ENCODE results near the gene PRKCD. TPM values are rescaled to one million over a fixed set of nuclear protein-coding genes. Genes with fewer than 3 reads are reported as not detected.
A peak's percentile ranks its signal among the peaks of the same experiment; 100 is the strongest.

The PRKCD gene
- total RNA-seq, 6 donors from 2014 or later = 57.7 to 116 (median 67.9) TPM

DNA sequence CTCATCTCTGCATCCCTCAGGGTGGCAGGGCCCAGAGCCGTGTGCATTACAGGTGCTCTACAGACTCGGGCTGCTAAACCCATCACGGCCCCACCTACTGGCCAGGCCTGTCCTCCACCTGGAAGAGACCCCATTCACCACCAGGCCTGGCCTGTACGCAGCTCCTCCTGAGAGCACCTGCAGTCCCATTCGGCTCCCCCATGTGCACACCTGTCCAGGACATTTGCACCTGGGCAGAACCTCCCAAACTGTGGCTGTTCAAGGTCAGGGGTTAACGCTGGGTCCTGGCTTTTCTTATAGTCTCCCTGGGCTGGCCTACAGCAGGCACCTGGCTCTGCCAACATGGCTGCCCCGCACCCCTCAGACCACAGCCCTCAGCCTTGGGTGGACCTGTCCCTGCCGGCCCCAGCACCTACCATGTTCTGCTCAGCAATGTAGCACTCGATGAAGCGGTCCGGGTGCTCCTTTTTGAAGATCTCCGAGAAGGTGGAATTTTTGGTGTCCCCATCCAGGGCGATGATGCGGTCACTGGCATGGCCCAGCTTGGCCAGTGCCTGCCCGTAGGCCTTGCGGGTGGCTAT is 69.1 kb downstream of the PRKCD start:
- 87 to 93% methylated on average over 11 to 16 of the region's 16 CpGs for WGBS, 2 donors
- Histone ChIP-seq H3K4me3 (no peak overlapping the region), H3K4me1 (no peaks in the 10 kb centered on the region), H3K27ac (no peak overlapping the region), H3K36me3 (peaks cover 67 to 100% (median 99%) of the 10 kb centered on the region in 4 donors), H3K9me3 (no peaks in the 10 kb centered on the region), H3K27me3 (no peaks in the 10 kb centered on the region)
- ATAC-seq (ENCODE audit: low FRiP score in 2 of 2) (no peak), DNase-seq (no peak)
- TF ChIP-seq POLR2AphosphoS5 (IDR thresholded peaks at IDR 0.05) (no peak), POLR2A (IDR thresholded peaks at IDR 0.05) (no peak), EP300 (IDR thresholded peaks at IDR 0.05) (no peak)
- TF ChIP-seq, protein P1, sequence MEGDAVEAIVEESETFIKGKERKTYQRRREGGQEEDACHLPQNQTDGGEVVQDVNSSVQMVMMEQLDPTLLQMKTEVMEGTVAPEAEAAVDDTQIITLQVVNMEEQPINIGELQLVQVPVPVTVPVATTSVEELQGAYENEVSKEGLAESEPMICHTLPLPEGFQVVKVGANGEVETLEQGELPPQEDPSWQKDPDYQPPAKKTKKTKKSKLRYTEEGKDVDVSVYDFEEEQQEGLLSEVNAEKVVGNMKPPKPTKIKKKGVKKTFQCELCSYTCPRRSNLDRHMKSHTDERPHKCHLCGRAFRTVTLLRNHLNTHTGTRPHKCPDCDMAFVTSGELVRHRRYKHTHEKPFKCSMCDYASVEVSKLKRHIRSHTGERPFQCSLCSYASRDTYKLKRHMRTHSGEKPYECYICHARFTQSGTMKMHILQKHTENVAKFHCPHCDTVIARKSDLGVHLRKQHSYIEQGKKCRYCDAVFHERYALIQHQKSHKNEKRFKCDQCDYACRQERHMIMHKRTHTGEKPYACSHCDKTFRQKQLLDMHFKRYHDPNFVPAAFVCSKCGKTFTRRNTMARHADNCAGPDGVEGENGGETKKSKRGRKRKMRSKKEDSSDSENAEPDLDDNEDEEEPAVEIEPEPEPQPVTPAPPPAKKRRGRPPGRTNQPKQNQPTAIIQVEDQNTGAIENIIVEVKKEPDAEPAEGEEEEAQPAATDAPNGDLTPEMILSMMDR (IDR thresholded peaks at IDR 0.05) = no peak

DNA sequence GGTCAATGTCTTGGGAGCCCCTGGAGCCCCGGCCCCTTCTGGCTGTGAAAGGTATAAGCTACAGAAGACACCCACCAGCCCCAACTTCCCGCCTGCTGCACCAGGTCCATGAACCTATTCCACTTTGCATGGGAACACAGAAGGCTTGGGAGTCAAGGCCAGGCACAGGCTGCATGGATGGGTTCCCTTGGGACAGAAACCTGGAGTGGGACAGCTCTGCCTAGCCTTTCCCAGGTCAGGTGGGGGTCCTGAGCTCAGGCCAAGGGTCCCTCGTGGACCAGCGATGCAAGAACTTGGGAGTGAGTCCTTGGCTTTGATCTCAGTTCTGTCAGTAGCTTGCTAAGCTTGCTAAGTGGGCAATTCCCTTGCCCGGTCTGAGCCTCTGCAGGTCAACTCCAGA is 69.8 kb downstream of the PRKCD start:
- DNase-seq (no peak), ATAC-seq (ENCODE audit: low FRiP score in 2 of 2) (no peak)
- Histone ChIP-seq H3K4me3 (no peak overlapping the region), H3K27ac (no peak overlapping the region), H3K27me3 (no peaks in the 10 kb centered on the region), H3K4me1 (peaks cover under 1 to 5% (median 3%) of the 10 kb centered on the region in 4 donors), H3K9me3 (no peaks in the 10 kb centered on the region), H3K36me3 (peaks cover 61 to 100% (median 98%) of the 10 kb centered on the region in 4 donors)
- WGBS, 2 donors = 97% methylated on average over 5 of the region's 5 CpGs; no CpG with 5 or more reads in 1 of the 2 donors
- TF ChIP-seq POLR2AphosphoS5 (IDR thresholded peaks at IDR 0.05) = no peak
- TF ChIP-seq, protein P1 (IDR thresholded peaks at IDR 0.05) = no peak
- no peak for TF ChIP-seq EP300 (IDR thresholded peaks at IDR 0.05)

GRCh38 chr3:53231532-53232511 is 70.8 kb downstream of the PRKCD start:
- H3K27ac ChIP-seq = peak overlapping the region in 1 of 4 donors; percentile 26
- ATAC-seq (ENCODE audit: low FRiP score in 2 of 2) (no peak), DNase-seq (no peak)
- H3K27me3 ChIP-seq = no peaks in the 10 kb centered on the region
- peaks cover 50 to 98% (median 94%) of the 10 kb centered on the region in 4 donors for H3K36me3 ChIP-seq
- no peaks in the 10 kb centered on the region for H3K9me3 ChIP-seq
- H3K4me1 ChIP-seq = peaks cover 10 to 16% (median 13%) of the 10 kb centered on the region in 4 donors
- no peak overlapping the region for H3K4me3 ChIP-seq
- WGBS, 2 donors = 89 to 92% methylated on average over 10 to 13 of the region's 13 CpGs
- TF ChIP-seq POLR2AphosphoS5 (IDR thresholded peaks at IDR 0.05) = no peak

GRCh38 chr3:53232641-53233377 is 71.8 kb downstream of the PRKCD start:
- ATAC-seq (ENCODE audit: low FRiP score in 2 of 2) (no peak), DNase-seq (no peak)
- Histone ChIP-seq H3K4me1 (peaks cover 10 to 24% (median 19%) of the 10 kb centered on the region in 4 donors), H3K4me3 (no peak overlapping the region), H3K36me3 (peaks cover 41 to 92% (median 86%) of the 10 kb centered on the region in 4 donors), H3K27me3 (no peaks in the 10 kb centered on the region), H3K27ac (peak overlapping the region in 2 of 4 donors; percentile 7 to 31), H3K9me3 (no peaks in the 10 kb centered on the region)
- WGBS, 2 donors = 91 to 94% methylated on average over 3 to 13 of the region's 18 CpGs
- TF ChIP-seq EP300 (IDR thresholded peaks at IDR 0.05) (no peak), POLR2A (IDR thresholded peaks at IDR 0.05) (no peak), POLR2AphosphoS5 (IDR thresholded peaks at IDR 0.05) (no peak)
- TF ChIP-seq, protein P1 (IDR thresholded peaks at IDR 0.05) = no peak

Data from upper lobe of left lung (tissue), 6 donors.